GM19397 (cell line): ENCODE measurements around the gene MLANA.

ENCODE experiments used
- ATAC-seq: cut with Tn5 transposase; IDR thresholded peaks from one replicate; pipeline ENCODE4 v1.9.1; 2021; ENCODE audit warnings: mild to moderate bottlenecking, moderate library complexity; ENCODE audit not compliant: unreplicated experiment

Gene MLANA

GRCh38 chr9:5899292-5899691, 8.6 kb downstream of the MLANA start:
- ATAC-seq: no peak

- ATAC-seq: no peak
Measured at GRCh38 chr9:5900622-5901021, 9.9 kb downstream of the MLANA start.

GRCh38 chr9:5902377-5902776, 11.7 kb downstream of the MLANA start:
- ATAC-seq: no peak

- no peak for ATAC-seq
Measured at GRCh38 chr9:5908918-5909317, 18.2 kb downstream of the MLANA start.

- no peak for ATAC-seq
Measured at GRCh38 chr9:5909976-5910375, 19.3 kb downstream of the MLANA start.

- ATAC-seq: no peak
Measured at GRCh38 chr9:5910413-5911057, 19.8 kb downstream of the MLANA start.

GRCh38 chr9:5915438-5915837, 24.7 kb downstream of the MLANA start:
- no peak for ATAC-seq

GRCh38 chr9:5917273-5917672, 26.6 kb downstream of the MLANA start:
- ATAC-seq: no peak

GRCh38 chr9:5917888-5918287, 27.2 kb downstream of the MLANA start:
- no peak for ATAC-seq

GRCh38 chr9:5918460-5918859, 27.8 kb downstream of the MLANA start:
- no peak for ATAC-seq

- ATAC-seq: peak; percentile 88
Measured at GRCh38 chr9:5920860-5921328, 30.2 kb downstream of the MLANA start.

GRCh38 chr9:5922192-5922591, 31.5 kb downstream of the MLANA start:
- ATAC-seq: peak; percentile 49

GRCh38 chr9:5931657-5932056, 41.0 kb downstream of the MLANA start:
- ATAC-seq: no peak

GRCh38 chr9:5938449-5938848, 47.8 kb downstream of the MLANA start:
- no peak for ATAC-seq

- ATAC-seq: no peak
Measured at GRCh38 chr9:5939530-5939929, 48.8 kb downstream of the MLANA start.

- ATAC-seq: no peak
Measured at GRCh38 chr9:5941214-5941613, 50.5 kb downstream of the MLANA start.

GRCh38 chr9:5945112-5945511, 54.4 kb downstream of the MLANA start:
- ATAC-seq: no peak

GRCh38 chr9:5947912-5948311, 57.2 kb downstream of the MLANA start:
- ATAC-seq: no peak

- no peak for ATAC-seq
Measured at GRCh38 chr9:5949103-5949699, 58.5 kb downstream of the MLANA start.

- no peak for ATAC-seq
Measured at GRCh38 chr9:5950261-5950660, 59.6 kb downstream of the MLANA start.

GRCh38 chr9:5951686-5952211, 61.1 kb downstream of the MLANA start:
- no peak for ATAC-seq
